PC-9 (cell line): Measurements from ENCODE around the gene FOXG1.

Source experiments
- EZH2 ChIP-seq: fragments of 200-600 bp; sonication (generic); IDR thresholded peaks from 2 replicates; pipeline ENCODE4 v1.8.0; 2017; ENCODE audit warnings: antibody characterized with exemption, low read depth
- TF ChIP-seq, protein P1 (sequence below): fragments of 200-600 bp; sonication (generic); conservative IDR thresholded peaks from 2 replicates; pipeline ENCODE4 v1.6.1; 2017; ENCODE audit warnings: mixed run types, antibody characterized with exemption, mild to moderate bottlenecking, moderate library complexity

DNA sequence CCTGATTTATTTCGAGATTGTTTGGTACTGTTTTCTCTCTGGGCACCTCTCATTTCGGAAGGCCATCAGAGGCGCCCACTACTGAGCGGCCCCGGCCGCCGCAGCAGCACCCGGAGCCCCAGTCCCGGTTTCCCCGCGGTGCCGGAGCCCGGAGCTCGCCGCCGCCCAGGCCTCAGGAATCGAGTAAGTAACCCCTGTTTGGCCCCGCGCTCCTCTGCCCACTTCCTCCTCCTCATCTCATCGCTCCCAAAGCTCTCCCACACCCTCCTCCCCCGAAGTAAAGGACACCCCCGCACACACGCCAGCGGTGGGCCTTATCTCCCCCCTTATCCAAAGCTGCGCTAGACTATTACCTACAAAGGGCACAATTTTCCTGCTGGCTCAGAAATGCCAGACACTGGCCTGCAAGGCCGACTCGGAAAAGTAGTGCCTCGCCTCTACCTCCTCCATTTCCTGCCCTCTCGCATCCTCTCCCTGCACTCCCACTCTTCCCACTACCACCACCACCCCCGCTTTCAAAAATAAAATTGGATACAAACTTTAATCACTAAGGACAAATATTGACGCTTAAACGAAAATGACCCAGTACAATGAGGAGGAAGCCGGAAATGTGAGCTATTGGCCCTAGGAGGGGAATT lies 637 bp upstream of the FOXG1 start:
- TF ChIP-seq, protein P1, sequence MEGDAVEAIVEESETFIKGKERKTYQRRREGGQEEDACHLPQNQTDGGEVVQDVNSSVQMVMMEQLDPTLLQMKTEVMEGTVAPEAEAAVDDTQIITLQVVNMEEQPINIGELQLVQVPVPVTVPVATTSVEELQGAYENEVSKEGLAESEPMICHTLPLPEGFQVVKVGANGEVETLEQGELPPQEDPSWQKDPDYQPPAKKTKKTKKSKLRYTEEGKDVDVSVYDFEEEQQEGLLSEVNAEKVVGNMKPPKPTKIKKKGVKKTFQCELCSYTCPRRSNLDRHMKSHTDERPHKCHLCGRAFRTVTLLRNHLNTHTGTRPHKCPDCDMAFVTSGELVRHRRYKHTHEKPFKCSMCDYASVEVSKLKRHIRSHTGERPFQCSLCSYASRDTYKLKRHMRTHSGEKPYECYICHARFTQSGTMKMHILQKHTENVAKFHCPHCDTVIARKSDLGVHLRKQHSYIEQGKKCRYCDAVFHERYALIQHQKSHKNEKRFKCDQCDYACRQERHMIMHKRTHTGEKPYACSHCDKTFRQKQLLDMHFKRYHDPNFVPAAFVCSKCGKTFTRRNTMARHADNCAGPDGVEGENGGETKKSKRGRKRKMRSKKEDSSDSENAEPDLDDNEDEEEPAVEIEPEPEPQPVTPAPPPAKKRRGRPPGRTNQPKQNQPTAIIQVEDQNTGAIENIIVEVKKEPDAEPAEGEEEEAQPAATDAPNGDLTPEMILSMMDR = no peak
- no peak for TF ChIP-seq EZH2
